ENCODE data around the gene RNF135. TPM values are rescaled to one million over a fixed set of nuclear protein-coding genes. Genes with fewer than 3 reads are reported as not detected.
"Not testable (repeated sequence)": the region's sequence is repeated elsewhere in the genome, so short reads cannot be mapped to it uniquely, and the experiment has no call there.

RNF135 gene
- total RNA-seq, 2 experiments from 2014 or later: 9.1 to 9.5 TPM

DNA sequence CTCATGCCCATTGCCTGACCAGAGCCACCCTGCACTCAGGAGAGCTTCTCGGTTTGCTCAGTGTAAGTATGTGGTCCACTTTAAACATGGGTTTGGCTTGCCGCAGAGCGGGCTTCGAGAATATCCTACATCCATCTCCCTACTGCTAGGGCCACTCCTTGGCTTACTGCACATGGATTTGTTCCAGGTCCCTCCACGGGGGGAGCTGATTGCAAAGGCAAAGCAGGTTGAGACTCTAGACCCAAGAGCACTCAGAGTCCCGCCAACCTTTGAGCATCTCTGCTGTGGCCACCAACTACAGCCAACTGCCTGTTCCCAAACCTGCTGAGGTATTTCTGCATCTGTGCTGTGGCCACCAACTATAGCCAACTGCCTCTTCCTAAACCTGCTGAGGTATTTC is 26.4 kb downstream of the RNF135 start:
- no peak for ATAC-seq
- no peak overlapping the region for H3K27ac Mint-ChIP-seq
- H3K4me1 Mint-ChIP-seq: no peaks in the 10 kb centered on the region
- no peak overlapping the region for H3K4me3 Mint-ChIP-seq
- no peak for DNase-seq
- no peaks in the 10 kb centered on the region for H3K27me3 Mint-ChIP-seq
- CTCF ChIA-PET: interaction anchor here (0.9 to 1.3 kb wide), 2 partner anchors 11 to 26 kb away, joined by 3 to 4 read pairs; partner anchors contain the start of gene RNF135
- H3K36me3 Mint-ChIP-seq: peaks cover 15% of the 10 kb centered on the region
- no peaks in the 10 kb centered on the region for H3K9me3 Mint-ChIP-seq (ENCODE audit: low read depth)

DNA sequence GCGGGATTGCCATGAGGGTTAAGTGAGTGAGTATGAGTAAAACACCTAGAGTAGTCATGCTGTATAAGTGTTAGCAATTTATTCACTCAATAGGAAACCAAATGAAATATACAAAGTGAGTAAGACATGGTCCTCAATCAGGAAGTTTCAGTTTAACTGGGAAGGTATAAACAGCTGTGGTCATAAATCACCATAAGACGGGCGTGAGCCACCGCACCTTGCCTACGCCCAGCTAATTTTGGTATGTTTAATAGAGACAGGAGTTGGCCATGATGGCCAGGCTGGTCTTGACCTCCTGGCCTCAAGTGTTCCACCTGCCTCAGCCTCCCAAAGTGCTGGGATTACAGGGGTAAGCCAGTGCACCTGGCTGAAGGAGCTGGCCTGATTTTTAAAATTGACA is 27.0 kb downstream of the RNF135 start:
- ATAC-seq (no peak), DNase-seq (no peak)
- Mint-ChIP-seq H3K9me3 (ENCODE audit: low read depth) (no peaks in the 10 kb centered on the region), H3K4me3 (no peak overlapping the region), H3K36me3 (peaks cover 15% of the 10 kb centered on the region), H3K4me1 (no peaks in the 10 kb centered on the region), H3K27ac (no peak overlapping the region), H3K27me3 (no peaks in the 10 kb centered on the region)
- CTCF ChIA-PET: interaction anchor here (0.9 kb wide), 1 partner anchor 27 kb away, joined by 4 read pairs; the partner anchor contains the start of gene RNF135

DNA sequence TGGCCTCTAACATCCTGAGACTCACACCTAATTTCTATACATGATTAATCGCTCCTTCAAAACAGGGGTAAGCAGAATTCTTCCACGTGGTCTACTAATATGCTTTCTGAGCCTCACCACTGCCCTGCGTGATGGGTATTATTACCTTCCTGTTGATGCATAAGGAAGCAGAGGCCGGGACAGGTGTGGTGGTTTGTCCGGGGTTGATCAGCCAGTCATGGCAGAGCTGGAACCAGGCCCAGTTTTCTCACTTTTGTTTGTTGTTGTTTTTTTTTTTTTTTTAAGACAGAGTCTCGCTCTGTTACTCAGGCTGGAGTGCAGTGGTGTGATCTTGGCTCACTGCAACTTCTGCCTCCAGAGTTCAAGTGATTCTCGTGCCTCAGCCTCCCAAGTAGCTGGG is 31.2 kb downstream of the RNF135 start:
- H3K36me3 Mint-ChIP-seq: peaks cover 8% of the 10 kb centered on the region
- no peaks in the 10 kb centered on the region for H3K9me3 Mint-ChIP-seq (ENCODE audit: low read depth)
- ATAC-seq: no peak
- no peaks in the 10 kb centered on the region for H3K27me3 Mint-ChIP-seq
- no peak for DNase-seq
- no peak overlapping the region for H3K27ac Mint-ChIP-seq
- H3K4me3 Mint-ChIP-seq: no peak overlapping the region
- CTCF ChIA-PET: no interaction called here
- peaks cover 2% of the 10 kb centered on the region for H3K4me1 Mint-ChIP-seq

DNA sequence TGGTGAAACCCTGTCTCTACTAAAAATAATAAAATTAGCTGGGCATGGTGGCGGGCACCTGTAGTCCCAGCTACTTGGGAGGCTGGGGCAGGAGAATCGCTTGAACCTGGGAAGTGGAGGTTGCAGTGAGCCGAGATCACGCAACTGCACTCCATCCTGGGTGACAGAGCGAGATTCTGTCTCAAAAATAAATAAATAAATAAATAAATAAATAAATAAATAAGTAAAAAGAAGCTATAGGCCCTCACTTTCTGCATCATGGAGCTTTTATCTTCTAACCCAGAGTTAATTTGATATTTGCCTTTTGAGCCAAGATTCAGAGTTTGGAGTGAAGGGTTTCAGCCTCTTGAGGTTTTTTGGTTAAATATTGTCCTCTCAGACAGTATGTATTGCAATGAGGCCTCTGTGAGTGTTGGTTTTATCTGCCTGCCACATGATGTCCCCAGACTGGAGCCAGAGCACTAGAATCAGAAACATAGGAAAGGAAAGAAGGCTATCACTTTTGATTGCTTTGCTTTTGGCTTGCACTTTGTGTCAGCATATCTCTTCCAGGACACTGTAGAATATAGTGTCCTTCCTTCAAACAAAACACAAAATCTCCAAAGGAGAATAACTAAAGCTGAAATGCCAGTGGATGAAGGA is 32.5 kb downstream of the RNF135 start:
- ATAC-seq: no peak
- CTCF ChIA-PET: interaction anchor here (1.3 to 1.4 kb wide), 3 partner anchors 9 to 370 kb away, joined by 3 to 4 read pairs (median 3); no protein-coding TSS in a partner anchor
- H3K27ac Mint-ChIP-seq: no peak overlapping the region
- no peaks in the 10 kb centered on the region for H3K9me3 Mint-ChIP-seq (ENCODE audit: low read depth)
- H3K4me3 Mint-ChIP-seq: no peak overlapping the region
- peaks cover 7% of the 10 kb centered on the region for H3K36me3 Mint-ChIP-seq
- no peak for DNase-seq
- no peaks in the 10 kb centered on the region for H3K27me3 Mint-ChIP-seq
- H3K4me1 Mint-ChIP-seq: peaks cover 10% of the 10 kb centered on the region

DNA sequence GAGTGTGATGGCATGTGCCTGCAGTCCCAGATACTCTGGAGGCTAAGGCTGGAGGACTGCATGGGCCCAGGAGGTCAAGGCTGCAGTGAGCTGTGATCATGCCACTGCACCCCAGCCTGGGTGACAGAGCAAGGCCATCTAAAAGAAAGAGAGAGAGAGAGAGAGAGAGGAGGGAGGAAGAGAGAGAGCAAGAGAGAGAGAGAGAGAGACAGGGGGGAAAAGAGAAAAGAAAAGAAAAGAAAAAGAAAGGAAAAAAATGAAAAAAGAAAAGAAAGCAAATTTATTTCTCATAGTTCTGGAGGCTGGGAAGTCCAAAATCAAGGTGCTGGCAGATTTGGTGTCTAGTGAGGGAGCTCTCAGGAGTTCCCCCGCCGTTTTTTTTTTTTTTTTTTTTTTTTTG is 33.3 kb downstream of the RNF135 start:
- Mint-ChIP-seq H3K27ac (no peak overlapping the region), H3K4me3 (no peak overlapping the region), H3K27me3 (no peaks in the 10 kb centered on the region), H3K9me3 (ENCODE audit: low read depth) (no peaks in the 10 kb centered on the region), H3K36me3 (peaks cover 5% of the 10 kb centered on the region), H3K4me1 (peaks cover 15% of the 10 kb centered on the region)
- CTCF ChIA-PET: interaction anchor here (1.3 to 1.4 kb wide), 3 partner anchors 8 to 369 kb away, joined by 3 to 4 read pairs (median 3); no protein-coding TSS in a partner anchor
- no peak for ATAC-seq
- DNase-seq: no peak

DNA sequence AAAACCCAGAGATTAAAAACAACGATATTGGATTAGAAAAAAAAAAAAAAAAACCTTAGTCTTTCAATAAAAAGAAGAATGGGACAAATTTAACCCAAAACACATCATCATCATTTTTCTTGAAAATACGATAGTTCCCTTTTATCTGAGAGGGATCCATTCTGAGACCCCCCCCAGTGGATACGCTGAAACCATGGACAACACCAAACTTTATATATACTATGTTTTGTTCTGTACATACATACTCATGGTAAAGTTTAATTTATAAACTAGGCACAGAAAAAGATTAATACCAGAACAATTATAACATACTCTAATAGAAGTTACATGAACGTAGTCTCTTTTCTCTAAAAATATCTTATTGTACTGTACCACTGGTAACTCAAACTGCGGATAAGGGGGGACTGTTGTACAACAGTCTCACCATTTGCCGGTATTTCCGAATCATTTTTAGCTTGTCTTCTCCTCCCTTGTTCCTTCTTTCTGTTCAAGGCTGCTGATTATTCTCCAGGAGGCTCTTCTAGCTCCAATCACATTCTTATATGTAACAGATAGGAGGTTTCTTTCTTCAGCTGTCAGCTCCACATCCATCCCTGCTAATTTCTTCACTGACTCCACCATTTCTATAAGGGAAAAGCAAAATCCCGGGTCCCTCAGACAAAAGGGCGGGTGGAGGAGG is 37.0 kb downstream of the RNF135 start:
- DNase-seq: no peak
- peaks cover 20% of the 10 kb centered on the region for H3K4me1 Mint-ChIP-seq
- CTCF ChIA-PET: interaction anchor here (0.7 to 1.9 kb wide), 6 partner anchors 11 to 329 kb away, joined by 3 to 6 read pairs (median 4); no protein-coding TSS in a partner anchor
- no peaks in the 10 kb centered on the region for H3K36me3 Mint-ChIP-seq
- ATAC-seq: no peak
- no peaks in the 10 kb centered on the region for H3K9me3 Mint-ChIP-seq (ENCODE audit: low read depth)
- H3K27me3 Mint-ChIP-seq: peaks cover 2% of the 10 kb centered on the region
- H3K4me3 Mint-ChIP-seq: peak overlapping the region; percentile 75
- H3K27ac Mint-ChIP-seq: peak overlapping the region; percentile 68

DNA sequence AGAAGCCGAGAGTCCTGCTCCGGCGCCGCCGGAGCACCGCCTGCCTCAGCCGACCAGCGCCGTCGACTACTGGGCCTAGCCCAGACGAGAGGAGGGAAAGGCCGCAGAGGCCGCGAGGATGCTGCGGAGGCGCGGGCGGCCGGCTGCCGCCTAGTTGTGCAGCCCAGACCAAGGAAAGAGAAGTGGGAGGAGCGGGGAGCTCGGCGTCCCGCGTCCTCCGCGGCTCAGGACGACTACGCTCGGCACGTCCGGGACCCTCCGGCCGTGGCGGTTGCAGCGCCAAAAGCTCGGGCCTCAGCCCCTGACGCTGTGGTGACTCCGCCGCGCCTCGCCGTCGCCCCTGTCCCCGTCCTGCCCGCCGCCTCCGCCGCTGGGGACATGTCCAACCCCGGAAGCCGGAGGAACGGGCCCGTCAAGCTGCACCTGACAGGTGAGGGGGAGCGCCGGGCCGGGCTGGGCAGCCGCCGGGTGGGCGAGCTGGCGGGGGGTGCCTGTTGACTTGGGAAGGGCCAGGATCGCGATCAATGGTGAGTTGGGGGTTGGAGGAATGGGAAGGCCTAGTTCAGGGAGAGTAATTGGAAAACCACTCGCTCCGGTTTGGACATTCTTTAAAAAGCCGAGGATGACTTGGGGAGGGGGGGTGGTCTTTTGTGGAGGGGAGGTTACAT is 37.7 kb downstream of the RNF135 start:
- peak overlapping the region; percentile 75 for H3K4me3 Mint-ChIP-seq
- DNase-seq (peak; percentile 74), ATAC-seq (peak; percentile 85)
- peak overlapping the region; percentile 68 for H3K27ac Mint-ChIP-seq
- CTCF ChIA-PET: interaction anchor here (0.6 to 1.9 kb wide), 4 partner anchors 12 to 1246 kb away, joined by 3 to 6 read pairs (median 4); no protein-coding TSS in a partner anchor
- H3K4me1 Mint-ChIP-seq: peaks cover 20% of the 10 kb centered on the region
- H3K9me3 Mint-ChIP-seq (ENCODE audit: low read depth): no peaks in the 10 kb centered on the region
- peaks cover 2% of the 10 kb centered on the region for H3K27me3 Mint-ChIP-seq
- H3K36me3 Mint-ChIP-seq: no peaks in the 10 kb centered on the region

DNA sequence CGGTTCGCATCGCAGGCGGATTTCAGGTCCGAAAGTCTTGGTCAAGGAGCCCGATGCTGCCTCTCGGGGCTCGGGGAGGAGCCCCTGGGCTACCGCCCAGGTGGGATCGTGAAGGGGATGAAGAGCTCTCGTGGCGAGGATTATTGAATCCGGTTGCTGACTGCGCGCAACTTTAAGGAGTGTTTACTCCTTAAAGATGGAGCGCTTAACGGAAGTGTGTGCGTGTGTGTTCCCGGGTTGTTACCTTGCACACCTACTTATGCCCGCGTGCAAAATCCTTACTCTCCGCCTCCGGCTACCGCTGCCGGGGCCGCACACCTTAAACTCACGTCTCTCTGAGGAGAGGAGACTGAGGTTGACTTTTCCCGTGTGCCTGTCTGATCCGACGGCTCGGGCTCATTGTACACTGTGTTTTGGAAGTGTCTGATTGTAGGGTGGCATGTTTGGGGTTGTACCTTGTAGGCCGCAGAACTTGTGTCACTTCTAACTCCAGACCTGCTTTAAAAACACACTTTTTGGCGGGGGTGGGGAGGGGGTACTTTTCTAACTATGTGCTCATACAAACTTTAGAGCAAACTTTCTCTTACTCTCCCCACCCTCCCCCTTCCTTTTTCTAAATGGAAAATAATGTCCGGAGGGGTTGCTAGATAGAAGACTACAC is 38.3 kb downstream of the RNF135 start:
- H3K36me3 Mint-ChIP-seq; H3K27me3 Mint-ChIP-seq; DNase-seq; ATAC-seq; H3K9me3 Mint-ChIP-seq (ENCODE audit: low read depth): not testable (repeated sequence)
- CTCF ChIA-PET: interaction anchor here (0.6 to 1.9 kb wide), 4 partner anchors 12 to 1245 kb away, joined by 3 to 6 read pairs (median 4); no protein-coding TSS in a partner anchor
- peak overlapping the region; percentile 75 for H3K4me3 Mint-ChIP-seq
- peak overlapping the region; percentile 68 for H3K27ac Mint-ChIP-seq
- peaks cover 20% of the 10 kb centered on the region for H3K4me1 Mint-ChIP-seq

DNA sequence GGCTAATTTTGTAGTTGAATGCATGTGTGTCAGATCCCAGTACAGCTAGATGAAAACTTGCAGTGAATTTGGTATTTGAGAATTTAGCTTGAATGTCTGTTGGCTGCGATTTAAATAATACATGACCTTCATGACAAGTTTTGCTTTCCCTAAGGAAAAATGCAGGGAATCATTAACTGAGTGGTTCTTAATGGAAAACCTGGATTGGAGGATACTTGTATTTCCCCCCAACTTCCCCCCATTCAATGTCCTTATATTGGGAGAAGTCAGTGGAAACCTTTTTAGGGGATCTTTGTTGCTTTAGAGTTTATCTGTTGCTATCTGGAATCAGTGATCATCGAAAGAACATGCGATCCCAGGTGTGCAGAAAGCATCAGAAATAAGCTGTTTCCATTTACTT is 39.2 kb downstream of the RNF135 start:
- peaks cover 20% of the 10 kb centered on the region for H3K4me1 Mint-ChIP-seq
- DNase-seq; H3K27me3 Mint-ChIP-seq; H3K9me3 Mint-ChIP-seq (ENCODE audit: low read depth); H3K27ac Mint-ChIP-seq; ATAC-seq; H3K36me3 Mint-ChIP-seq: not testable (repeated sequence)
- CTCF ChIA-PET: interaction anchor here (1.4 kb wide), 1 partner anchor 206 kb away, joined by 3 read pairs; no protein-coding TSS in a partner anchor
- H3K4me3 Mint-ChIP-seq: peak overlapping the region; percentile 5

DNA sequence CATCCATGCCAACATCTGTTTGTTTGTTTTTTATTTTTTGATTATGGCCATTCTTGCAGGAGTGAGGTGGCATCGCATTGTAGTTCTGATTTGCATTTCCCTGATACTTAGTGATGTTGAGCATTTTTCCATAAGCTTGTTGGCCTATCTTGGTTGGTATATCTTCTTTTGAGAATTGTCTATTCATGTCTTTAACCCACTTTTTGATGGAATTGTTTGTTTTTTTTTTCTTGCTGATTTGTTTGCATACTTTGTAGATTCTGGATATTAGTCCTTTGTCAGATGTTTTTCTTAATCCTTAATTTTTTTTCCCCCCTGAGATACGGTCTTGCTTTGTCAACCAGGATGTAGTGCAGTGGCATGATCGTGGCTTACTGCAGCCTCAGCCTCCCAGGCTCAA is 43.0 kb downstream of the RNF135 start:
- Mint-ChIP-seq H3K36me3 (no peaks in the 10 kb centered on the region), H3K9me3 (ENCODE audit: low read depth) (no peaks in the 10 kb centered on the region), H3K27ac (no peak overlapping the region), H3K27me3 (peaks cover 2% of the 10 kb centered on the region), H3K4me1 (peaks cover 11% of the 10 kb centered on the region), H3K4me3 (no peak overlapping the region)
- ATAC-seq (no peak), DNase-seq (no peak)
- CTCF ChIA-PET: interaction anchor here (0.8 to 4.9 kb wide), 2 partner anchors 202 to 206 kb away, joined by 3 to 26 read pairs; no protein-coding TSS in a partner anchor

DNA sequence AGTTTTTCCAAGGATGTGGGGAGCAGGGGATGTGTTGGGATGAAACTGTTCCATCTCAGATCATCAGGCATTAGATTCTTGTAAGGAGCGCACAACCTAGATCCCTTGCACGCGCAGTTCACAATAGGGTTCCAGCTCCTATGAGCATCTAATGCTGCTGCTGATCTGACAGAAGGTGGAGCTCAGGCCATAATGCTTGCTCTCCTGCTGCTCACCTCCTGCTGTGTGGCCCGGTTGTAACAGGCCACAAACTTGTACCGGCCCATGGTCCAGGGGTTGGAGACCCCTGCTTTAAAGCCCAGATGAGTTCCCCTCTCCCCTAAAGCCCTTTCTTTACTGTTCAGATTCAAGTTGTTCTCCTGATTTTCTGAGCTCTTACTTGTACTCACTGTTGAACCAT is 44.8 kb downstream of the RNF135 start:
- H3K4me1 Mint-ChIP-seq: peaks cover 3% of the 10 kb centered on the region
- H3K4me3 Mint-ChIP-seq: no peak overlapping the region
- ATAC-seq (no peak), DNase-seq (no peak)
- no peak overlapping the region for H3K27ac Mint-ChIP-seq
- peaks cover 1% of the 10 kb centered on the region for H3K27me3 Mint-ChIP-seq
- no peaks in the 10 kb centered on the region for H3K9me3 Mint-ChIP-seq (ENCODE audit: low read depth)
- no peaks in the 10 kb centered on the region for H3K36me3 Mint-ChIP-seq
- CTCF ChIA-PET: interaction anchor here (1.3 to 4.9 kb wide), 2 partner anchors 200 to 357 kb away, joined by 4 to 26 read pairs; no protein-coding TSS in a partner anchor

DNA sequence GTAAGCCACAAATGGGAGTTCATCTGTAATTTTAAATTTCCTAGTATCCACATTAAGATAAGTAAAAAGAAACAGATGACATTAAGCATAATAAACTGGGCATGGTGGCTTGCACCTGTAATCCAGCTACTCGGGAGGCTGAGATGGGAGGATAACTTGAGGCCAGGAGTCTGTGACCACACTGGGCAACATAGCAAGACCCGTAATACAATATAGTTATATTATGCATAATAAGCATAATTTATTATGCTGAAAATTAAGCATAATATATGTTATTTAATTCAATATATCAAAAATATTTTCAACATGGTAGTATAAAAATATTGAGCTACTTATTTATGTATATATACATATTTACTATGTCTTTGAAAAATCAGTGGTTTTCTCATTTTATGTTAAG is 48.2 kb downstream of the RNF135 start:
- Mint-ChIP-seq H3K4me1 (peaks cover 3% of the 10 kb centered on the region), H3K4me3 (no peak overlapping the region), H3K9me3 (ENCODE audit: low read depth) (no peaks in the 10 kb centered on the region), H3K27ac (no peak overlapping the region), H3K27me3 (no peaks in the 10 kb centered on the region), H3K36me3 (no peaks in the 10 kb centered on the region)
- no peak for DNase-seq
- CTCF ChIA-PET: no interaction called here
- ATAC-seq: no peak

DNA sequence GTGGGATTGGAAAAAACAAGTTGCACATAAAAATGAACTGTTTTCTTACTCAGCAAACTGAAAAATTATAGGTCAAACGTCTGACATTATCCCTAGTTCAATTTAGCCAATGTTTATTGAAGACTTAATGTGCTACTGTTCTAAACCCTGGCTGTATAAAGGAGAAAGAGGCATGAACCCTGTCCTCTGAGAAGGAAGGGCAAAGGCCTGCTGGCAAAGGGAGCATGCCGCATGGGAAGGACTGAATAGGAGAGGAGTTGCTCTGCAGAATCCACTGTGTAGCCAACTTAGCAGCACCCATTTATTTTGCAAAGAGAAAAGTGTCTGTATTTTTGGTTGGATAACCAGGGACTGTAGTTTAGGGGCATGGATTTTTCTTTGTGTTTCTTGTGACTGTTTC is 52.3 kb downstream of the RNF135 start:
- H3K4me3 Mint-ChIP-seq; H3K4me1 Mint-ChIP-seq; DNase-seq; H3K27me3 Mint-ChIP-seq; H3K9me3 Mint-ChIP-seq (ENCODE audit: low read depth); H3K27ac Mint-ChIP-seq; ATAC-seq; CTCF ChIA-PET; H3K36me3 Mint-ChIP-seq: not testable (repeated sequence)
